Hematopoietic multipotent progenitor cell treated with erythropoietin and hydrocortisone succinate and interleukin-3 and kit ligand, for 15 days (in vitro differentiated cells): ENCODE data around the gene ATP5IF1.

ENCODE experiments used
- DNase-seq: peaks from one replicate; pipeline ENCODE4 v3.0.0-alpha.2; 2015; ENCODE audit warnings: low spot score

ATP5IF1 gene

DNA sequence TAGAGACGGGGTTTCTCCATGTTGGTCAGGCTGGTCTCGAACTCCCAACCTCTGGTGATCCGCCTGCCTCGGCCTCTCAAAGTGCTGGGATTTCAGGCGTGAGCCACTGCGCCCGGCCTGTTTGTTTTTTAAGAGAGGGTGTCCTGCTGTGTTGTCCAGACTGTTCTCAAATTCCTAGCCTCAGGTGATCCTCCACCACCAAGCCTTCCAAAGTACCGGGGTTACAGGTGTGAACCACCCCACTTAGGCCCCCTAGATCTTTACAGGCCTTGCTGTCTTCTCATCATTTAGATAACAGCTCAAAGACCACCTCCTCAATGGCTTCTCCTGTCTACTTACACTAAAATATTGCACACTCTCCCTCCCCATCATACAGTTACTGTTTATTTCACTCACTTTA is 29.7 kb downstream of the ATP5IF1 start:
- DNase-seq = no peak

DNA sequence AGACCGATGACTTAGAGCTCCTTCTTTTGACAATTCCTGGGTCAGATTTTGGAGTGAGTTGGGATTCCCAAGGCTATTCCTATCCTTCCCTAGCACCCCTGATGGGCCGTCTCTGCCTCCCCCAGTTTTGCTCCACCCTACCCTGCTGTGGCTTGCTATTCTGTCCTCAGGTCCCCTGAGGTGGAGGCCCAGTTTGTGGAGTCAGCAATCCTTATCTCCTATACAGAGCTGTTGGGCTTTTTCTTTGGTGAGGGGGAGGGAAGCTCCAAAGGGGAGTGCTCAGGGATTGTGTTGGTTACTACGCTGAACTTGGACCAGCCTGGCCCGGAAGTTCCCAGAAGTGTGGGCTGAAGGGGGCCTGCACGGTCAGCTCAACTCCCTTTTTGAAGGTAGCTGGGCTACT is 31.0 kb downstream of the ATP5IF1 start:
- peak; percentile 24 for DNase-seq

DNA sequence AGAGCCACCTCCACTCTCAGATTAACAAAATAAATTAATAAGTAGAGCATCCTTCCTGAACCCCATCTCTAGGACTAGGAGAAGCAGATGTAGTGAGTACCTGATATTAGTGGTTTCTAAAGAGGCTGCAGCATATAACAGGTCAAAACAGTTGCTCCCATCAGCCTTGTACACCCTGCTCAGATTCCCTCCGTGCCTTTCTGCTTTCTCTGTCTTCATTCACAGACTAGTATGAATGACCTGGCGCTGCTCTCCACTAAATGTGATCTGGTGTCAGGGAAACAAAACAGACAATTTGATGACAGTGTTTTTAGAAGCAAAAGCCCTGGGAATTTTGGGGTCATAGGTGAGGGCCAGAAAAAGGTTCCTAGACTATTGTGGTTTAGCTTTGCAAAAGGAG is 31.7 kb downstream of the ATP5IF1 start:
- no peak for DNase-seq

DNA sequence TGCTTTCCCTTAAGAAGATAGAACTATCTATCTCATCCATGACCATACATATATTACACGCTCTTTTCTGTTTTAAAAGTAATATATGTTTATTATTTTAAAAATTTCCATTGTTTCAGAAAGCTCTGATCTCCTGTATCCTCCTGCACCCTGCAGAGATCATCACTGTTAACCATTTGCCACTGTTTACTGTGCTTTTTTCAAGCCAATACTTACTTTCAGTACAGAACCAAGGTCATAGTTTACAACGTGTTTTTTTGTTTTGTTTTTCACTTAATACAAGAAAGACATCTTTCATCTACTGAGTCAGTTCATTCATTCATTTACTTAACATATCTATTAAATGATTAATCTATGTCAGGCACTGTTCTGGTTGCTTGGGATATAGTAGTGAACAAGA is 33.6 kb downstream of the ATP5IF1 start:
- DNase-seq = no peak

DNA sequence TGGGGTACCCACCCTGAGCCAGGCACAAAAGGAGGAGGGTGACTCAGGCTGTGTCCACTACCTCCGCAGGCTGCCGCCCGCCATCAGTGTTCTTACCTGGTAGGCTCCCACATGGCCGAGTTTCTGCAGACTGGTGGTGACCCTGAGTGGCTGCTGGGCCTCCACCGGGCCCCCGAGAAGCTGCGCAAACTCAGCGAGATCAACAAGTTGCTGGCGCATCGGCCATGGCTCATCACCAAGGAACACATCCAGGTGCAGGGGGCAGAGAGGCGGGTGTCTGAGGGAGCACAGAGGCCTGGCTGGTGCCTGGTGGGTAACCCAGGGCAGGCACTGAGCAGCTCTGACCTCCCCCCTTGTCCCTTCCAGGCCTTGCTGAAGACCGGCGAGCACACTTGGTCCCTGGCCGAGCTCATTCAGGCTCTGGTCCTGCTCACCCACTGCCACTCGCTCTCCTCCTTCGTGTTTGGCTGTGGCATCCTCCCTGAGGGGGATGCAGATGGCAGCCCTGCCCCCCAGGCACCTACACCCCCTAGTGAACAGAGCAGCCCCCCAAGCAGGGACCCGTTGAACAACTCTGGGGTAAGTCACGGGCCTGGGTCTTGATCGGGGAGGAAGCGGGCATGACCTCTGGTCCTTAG is 36.4 kb downstream of the ATP5IF1 start:
- DNase-seq = no peak

DNA sequence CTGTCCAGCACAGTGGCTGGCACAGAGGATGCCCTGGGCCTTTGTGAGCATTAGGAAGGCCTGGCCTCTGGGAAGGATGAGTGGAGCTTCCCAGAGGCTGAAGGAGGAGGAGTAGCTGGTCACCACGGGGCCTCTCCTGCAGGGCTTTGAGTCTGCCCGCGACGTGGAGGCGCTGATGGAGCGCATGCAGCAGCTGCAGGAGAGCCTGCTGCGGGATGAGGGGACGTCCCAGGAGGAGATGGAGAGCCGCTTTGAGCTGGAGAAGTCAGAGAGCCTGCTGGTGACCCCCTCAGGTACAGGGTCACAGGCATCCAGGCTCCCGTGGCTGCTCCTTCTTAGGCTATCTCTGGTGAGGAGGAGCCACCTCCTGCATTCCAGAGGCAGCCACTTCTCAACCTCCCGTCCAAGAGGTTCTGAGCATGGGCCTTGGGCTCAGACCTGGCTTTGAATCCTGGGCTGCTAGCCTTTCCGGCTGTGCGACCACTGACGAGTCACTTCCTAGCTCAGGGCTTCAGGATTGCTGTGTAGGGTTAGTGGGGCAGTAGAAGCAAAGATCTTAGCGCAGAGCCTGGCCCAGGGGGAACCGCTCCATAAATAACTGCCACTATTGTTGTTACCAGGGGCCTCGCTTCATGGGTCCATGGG is 37.4 kb downstream of the ATP5IF1 start:
- DNase-seq = no peak

DNA sequence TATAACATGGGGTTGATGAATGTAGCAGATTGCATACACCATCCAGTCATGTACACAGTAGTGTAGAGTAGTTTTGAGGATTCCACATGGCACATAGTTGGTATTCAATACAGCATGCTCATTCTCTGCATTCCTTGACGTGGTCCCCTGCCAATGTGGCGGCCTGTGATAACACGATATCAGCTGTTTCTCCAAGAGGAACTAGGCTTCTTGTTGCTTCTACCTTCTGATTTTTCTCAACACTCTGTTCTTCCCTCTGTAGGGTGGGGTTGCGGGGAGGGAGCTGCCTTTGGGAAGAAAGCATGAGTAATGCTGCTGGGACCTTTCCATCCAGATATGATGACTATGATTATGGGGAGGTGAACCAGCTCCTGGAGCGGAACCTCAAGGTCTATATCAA is 42.8 kb downstream of the ATP5IF1 start:
- DNase-seq = no peak

DNA sequence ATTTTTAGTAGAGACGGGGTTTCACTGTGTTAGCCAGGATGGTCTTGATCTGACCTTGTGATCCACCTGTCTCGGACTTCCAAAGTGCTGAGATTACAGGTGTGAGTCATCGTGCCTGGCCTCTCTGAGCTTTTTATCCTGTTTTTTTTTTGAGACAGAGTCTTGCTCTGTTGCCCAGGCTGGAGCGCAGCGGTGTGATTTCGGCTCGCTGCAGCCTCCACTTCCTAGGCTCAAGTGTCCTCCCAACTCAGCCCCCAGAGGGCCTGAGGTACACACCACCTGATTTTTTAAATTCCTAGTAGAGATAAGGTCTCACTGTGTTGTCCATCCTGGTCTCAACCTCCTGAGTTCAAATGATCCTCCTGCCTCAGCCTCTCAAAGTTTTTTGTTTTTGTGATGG is 43.8 kb downstream of the ATP5IF1 start:
- DNase-seq = no peak

DNA sequence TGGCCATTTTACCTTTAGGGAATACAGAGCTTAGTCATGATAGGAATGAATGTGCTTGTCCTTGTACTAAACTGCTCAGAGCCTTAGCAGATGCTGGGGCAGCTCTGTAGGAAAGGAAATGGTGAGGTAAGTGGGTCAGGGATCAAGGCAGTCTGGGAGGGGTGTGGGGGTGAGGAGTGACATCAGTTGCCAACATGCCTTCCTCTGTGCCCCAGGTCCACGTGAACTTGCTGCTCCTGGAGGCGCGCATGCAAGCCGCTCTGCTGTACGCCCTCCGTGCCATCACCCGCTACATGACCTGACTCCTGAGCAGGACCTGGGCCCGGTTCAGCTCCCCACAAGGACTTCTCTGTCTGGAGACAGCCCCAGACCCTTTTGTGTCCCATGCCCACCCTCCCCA is 44.6 kb downstream of the ATP5IF1 start:
- DNase-seq = no peak

DNA sequence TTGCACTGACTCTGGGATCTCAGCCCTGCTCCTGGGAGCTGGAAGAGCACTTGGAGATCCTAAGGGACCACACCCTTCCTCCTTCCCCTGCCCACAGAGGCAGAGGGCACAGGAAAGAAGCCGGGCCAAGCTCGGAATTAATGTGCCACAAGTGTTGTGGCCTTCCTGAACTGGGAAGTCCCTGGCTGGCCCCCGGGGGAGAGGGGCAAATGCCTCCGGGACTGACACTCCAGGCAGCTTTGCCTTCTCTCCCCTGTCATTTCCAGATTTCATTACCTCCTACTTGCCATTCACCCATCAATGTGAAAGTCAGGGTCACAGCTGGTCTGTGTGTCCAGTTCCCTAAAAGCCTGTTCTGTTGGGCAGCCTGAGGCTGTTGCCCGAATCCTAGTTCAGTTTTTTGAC is 45.1 kb downstream of the ATP5IF1 start:
- no peak for DNase-seq

DNA sequence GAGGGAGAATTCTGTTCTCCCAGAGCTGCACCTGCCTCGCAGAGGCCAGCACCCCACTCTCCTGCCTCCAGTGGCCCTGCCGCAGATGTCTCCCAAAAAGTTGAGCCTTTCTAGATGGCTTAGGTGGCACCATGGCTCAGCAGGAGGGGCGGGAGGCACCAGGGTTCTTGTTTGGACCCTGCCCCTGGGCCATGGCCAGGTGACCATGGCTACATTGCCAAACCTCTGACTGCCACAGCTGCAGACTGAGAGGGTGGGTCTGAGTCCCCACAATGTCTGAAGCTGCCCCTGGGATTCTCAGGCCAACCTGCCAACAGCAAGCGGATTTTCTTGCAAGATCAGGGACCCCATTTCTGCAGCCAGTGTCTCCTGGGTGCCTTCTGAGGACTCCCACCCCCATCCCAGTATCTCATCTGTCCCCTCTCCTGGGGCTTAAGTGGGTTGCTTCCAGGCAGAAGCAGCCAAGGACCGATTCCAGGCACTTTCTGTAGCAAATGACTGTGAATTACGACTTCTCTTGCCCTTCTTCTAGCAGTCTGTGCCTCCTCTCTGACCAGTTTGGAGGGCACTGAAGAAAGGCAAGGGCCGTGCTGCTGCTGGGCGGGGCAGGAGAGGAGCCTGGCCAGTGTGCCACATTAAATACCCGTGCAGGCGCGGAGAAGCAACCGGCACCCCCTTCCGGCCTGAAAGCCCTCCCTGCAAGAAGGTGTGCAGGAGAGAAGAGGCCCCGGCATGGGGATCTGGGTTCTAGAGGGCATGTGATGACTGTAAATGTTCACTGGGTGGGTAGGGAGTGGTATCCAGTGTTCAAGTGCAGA is 45.9 kb downstream of the ATP5IF1 start:
- no peak for DNase-seq

DNA sequence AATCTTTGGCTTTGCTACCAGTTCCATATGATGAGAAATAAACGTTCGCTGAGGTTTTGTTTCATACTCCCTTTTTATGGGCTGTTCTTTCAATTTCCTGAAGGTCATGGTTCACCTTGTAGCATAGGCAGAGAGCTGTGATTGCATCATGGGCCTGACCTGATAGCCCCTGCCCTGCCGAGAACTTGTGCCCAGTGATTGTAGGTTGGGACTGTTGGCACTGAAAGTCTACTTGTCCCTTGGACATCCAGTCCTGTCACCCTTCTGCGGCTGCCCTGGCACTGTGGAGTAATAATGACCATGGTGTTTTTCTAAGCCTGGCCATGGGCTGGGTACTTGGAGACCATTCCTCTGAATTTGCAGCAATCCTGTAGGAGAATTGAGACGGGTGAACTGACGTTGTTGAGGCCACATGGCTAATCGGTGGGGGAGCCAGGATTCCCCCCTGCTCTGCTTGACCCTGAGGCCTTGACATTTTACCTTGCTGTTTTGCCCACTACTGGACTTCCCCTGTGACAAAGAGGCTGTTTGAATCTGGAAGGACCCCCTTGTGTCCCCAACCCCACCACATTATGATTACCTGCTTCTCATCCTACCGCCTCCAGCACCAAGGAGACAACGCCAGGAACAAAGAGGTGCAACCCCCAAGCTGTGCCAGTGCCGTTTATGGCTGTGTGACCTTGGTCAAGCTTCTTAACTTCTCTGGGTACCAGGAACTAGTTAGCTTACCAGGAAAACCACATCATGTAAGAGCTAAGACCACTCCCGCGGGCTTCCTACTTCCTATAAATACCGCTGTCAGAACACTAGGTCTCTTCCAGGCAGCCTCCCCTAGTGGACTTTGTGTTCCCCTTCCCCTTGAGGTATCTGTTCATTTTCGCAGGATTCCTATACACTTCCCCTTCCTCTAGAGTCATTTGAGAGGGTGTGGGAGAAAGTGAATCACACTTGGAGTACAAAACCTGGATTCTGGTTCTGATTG is 46.8 kb downstream of the ATP5IF1 start:
- DNase-seq = no peak

DNA sequence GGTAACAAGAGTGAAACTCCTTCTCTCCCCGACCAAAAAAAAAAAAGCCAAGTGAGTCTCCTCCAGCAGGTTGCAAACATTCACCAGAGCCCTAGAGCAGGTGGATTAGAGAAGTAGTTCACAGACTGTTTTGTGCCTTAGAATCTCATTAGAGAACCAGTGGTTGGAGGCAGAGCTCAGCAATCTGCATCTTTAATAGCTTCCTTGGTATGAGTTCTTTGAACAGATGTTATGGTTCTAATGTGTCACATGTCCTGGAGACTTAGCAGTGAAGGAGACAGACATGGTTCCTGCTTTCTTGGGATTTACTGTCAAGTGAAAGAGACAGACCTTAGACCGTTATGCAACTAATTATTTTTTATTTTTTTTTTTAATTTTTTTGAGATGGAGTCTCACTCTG is 50.2 kb downstream of the ATP5IF1 start:
- DNase-seq = no peak
